ENCODE results near the gene ATXN1. TPM values are rescaled to one million over a fixed set of nuclear protein-coding genes. Genes with fewer than 3 reads are reported as not detected.
A peak's percentile ranks its signal among the peaks of the same experiment; 100 is the strongest.

ATXN1 gene
- polyA plus RNA-seq, 1 donor: 13.6 TPM

DNA sequence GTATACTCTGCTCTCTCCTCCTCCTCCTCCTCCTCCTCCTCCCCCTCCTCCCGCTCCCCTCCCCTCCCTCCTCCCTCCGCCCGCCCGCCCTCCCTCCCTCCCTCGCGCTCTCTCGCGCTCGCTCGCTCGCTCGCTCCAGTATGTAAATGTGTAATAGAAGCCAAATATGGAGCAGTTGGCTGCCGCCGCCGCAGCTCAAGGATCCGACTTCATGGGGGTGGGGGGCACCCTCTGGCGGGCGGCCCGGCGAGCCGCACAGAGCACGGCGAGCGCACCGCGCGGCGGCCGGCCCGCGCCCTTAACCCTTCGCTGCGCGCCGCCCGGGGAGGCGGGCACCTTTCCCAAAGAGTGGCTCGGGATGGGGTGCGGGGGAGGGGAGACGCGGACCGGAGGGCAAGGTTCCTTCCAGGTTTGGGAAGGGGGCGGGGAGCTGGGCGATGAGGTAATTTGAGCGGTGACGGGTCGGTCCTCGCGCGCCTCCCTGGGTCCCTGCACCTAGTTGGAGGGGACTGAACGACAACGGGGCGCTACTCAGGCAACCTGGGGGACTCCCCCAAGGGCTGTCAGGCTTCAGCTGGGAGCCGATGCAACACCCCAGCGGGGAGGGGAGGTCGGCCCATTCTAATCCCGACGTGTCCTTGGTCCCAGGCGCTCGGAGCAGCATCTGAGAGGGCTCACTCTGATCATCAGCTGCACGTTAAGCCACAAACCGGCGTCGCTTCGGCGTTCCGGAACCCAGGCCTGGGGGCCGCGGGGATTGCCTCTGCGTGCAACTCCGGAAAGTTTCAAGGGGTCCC is 409 bp upstream of the ATXN1 start:
- H3K4me3 ChIP-seq (ENCODE audit: low read length): peak overlapping the region; percentile 84
- H3K4me1 ChIP-seq (ENCODE audit: control insufficient read depth, insufficient read depth, low read length): peaks cover 7% of the 10 kb centered on the region
- peak; percentile 86 to 94 for DNase-seq
- H3K9me3 ChIP-seq (ENCODE audit: control insufficient read depth, low read depth, low read length): no peaks in the 10 kb centered on the region
- no CpG with 5 or more reads among the region's 71 CpGs for WGBS (ENCODE audit: insufficient coverage, low lambda C conversion rate)
- peak overlapping the region; percentile 95 for H3K27ac ChIP-seq (ENCODE audit: low read length)
- H3K27me3 ChIP-seq (ENCODE audit: control insufficient read depth, insufficient read depth, low read length): no peaks in the 10 kb centered on the region
- H3K36me3 ChIP-seq (ENCODE audit: control insufficient read depth, insufficient read depth, low read length): no peaks in the 10 kb centered on the region

GRCh38 chr6:16759646-16760515 is 1.4 kb downstream of the ATXN1 start:
- peak overlapping the region; percentile 92 for H3K27ac ChIP-seq (ENCODE audit: low read length)
- WGBS (ENCODE audit: insufficient coverage, low lambda C conversion rate): 0% methylated on average over 5 of the region's 87 CpGs
- no peaks in the 10 kb centered on the region for H3K9me3 ChIP-seq (ENCODE audit: control insufficient read depth, low read depth, low read length)
- peak; percentile 83 to 93 for DNase-seq
- peak overlapping the region; percentile 89 for H3K4me3 ChIP-seq (ENCODE audit: low read length)
- H3K4me1 ChIP-seq (ENCODE audit: control insufficient read depth, insufficient read depth, low read length): peaks cover 13% of the 10 kb centered on the region
- no peaks in the 10 kb centered on the region for H3K36me3 ChIP-seq (ENCODE audit: control insufficient read depth, insufficient read depth, low read length)
- no peaks in the 10 kb centered on the region for H3K27me3 ChIP-seq (ENCODE audit: control insufficient read depth, insufficient read depth, low read length)

DNA sequence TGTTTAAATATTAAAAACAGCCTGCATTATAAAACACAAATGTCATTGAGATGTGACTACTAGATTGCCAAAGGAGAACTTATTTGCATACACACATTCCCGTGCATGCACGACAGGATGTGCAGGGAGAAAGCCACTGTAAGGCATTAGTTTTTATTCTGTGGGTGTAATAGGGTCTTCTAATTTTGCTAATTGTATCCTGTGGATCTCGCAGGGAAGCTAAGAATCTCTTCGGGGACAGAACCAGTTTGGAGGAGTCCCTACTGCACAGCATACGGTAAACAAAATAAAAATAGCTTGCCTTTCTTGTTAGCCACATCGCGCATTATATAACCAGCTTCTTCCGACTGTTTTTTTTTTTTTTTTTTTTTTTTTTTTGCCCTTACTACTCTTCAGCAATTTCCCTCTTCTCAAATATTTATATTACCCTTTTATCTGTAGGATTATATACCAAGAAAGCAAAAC is 2.0 kb downstream of the ATXN1 start:
- H3K4me3 ChIP-seq (ENCODE audit: low read length): peak overlapping the region; percentile 89
- no peaks in the 10 kb centered on the region for H3K9me3 ChIP-seq (ENCODE audit: control insufficient read depth, low read depth, low read length)
- 3% methylated on average over 3 of the region's 8 CpGs for WGBS (ENCODE audit: insufficient coverage, low lambda C conversion rate)
- no peaks in the 10 kb centered on the region for H3K27me3 ChIP-seq (ENCODE audit: control insufficient read depth, insufficient read depth, low read length)
- peak overlapping the region; percentile 92 for H3K27ac ChIP-seq (ENCODE audit: low read length)
- peaks cover 19% of the 10 kb centered on the region for H3K4me1 ChIP-seq (ENCODE audit: control insufficient read depth, insufficient read depth, low read length)
- no peaks in the 10 kb centered on the region for H3K36me3 ChIP-seq (ENCODE audit: control insufficient read depth, insufficient read depth, low read length)
- peak in 1 of 2 donors; percentile 65 for DNase-seq

DNA sequence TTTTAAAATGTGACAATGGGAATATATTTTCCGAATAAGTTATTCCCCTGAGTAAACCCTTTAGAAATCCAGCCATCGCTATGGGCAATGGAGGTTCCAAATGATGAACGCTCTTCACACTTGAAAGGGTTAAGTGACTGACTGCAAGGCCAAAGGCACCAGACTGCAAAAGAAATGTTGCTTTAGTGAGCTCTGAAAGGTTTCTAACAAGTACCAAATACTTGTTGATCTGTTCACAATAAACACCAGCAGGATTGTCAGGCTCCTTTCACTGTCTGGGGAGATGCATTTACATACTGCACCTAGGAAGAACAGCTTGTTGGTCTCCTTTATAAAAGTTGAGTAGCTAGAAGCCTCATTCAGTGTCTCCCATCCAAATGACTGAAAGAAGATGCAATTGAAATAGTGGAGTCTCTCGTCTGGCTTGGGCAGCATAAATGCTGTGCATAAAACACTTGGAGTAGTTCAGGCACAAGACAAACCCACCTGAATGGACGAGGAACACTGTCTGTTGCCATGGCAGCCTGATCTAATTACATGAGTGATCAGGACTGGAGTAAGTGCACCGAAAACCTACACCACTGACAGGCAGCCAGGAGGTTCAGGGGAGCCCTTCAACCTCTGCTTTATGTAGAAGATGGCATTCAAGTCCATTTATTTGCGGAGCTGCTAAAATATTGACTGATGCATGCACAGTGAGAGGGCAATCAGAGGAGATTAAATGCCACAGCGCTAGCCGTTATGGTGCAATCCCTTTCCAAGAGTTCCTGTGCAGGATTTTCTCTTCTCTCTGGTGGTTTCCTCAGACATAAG is 2.9 kb downstream of the ATXN1 start:
- WGBS (ENCODE audit: insufficient coverage, low lambda C conversion rate): no CpG with 5 or more reads among the region's 9 CpGs
- peaks cover 22% of the 10 kb centered on the region for H3K4me1 ChIP-seq (ENCODE audit: control insufficient read depth, insufficient read depth, low read length)
- DNase-seq: no peak
- H3K27me3 ChIP-seq (ENCODE audit: control insufficient read depth, insufficient read depth, low read length): no peaks in the 10 kb centered on the region
- peak overlapping the region; percentile 89 for H3K4me3 ChIP-seq (ENCODE audit: low read length)
- H3K9me3 ChIP-seq (ENCODE audit: control insufficient read depth, low read depth, low read length): no peaks in the 10 kb centered on the region
- H3K27ac ChIP-seq (ENCODE audit: low read length): no peak overlapping the region
- H3K36me3 ChIP-seq (ENCODE audit: control insufficient read depth, insufficient read depth, low read length): no peaks in the 10 kb centered on the region

DNA sequence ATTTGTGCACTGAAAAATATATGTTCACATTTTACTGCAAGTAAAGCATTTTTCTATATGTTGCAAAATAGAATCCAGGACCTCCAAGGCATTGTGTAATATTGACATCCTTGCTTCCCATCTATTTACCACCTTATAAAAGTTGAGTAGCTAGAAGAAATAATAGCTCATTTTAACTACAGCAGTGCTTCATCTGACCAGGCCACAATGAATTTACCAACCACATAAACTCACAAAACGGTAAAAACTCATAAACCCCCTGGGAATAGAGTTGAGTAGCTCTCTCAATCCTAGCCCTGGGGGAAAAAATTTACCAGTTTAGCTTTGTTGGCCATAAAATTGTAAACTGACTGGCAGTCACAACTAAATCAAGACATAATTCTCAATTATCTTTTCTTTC is 3.9 kb downstream of the ATXN1 start:
- H3K4me3 ChIP-seq (ENCODE audit: low read length): no peak overlapping the region
- no CpG with 5 or more reads among the region's 1 CpG for WGBS (ENCODE audit: insufficient coverage, low lambda C conversion rate)
- H3K4me1 ChIP-seq (ENCODE audit: control insufficient read depth, insufficient read depth, low read length): peaks cover 33% of the 10 kb centered on the region
- no peaks in the 10 kb centered on the region for H3K27me3 ChIP-seq (ENCODE audit: control insufficient read depth, insufficient read depth, low read length)
- no peaks in the 10 kb centered on the region for H3K36me3 ChIP-seq (ENCODE audit: control insufficient read depth, insufficient read depth, low read length)
- no peak for DNase-seq
- H3K27ac ChIP-seq (ENCODE audit: low read length): no peak overlapping the region
- no peaks in the 10 kb centered on the region for H3K9me3 ChIP-seq (ENCODE audit: control insufficient read depth, low read depth, low read length)

- Histone ChIP-seq H3K27ac (ENCODE audit: low read length) (no peak overlapping the region), H3K36me3 (ENCODE audit: control insufficient read depth, insufficient read depth, low read length) (no peaks in the 10 kb centered on the region), H3K27me3 (ENCODE audit: control insufficient read depth, insufficient read depth, low read length) (no peaks in the 10 kb centered on the region), H3K4me3 (ENCODE audit: low read length) (no peak overlapping the region), H3K4me1 (ENCODE audit: control insufficient read depth, insufficient read depth, low read length) (peaks cover 38% of the 10 kb centered on the region), H3K9me3 (ENCODE audit: control insufficient read depth, low read depth, low read length) (no peaks in the 10 kb centered on the region)
- 79% methylated on average over 2 of the region's 5 CpGs for WGBS (ENCODE audit: insufficient coverage, low lambda C conversion rate)
- DNase-seq: no peak
These were observed 4.5 kb downstream of the ATXN1 start for GRCh38 chr6:16756660-16757255.

GRCh38 chr6:16755544-16755943 is 5.7 kb downstream of the ATXN1 start:
- Histone ChIP-seq H3K9me3 (ENCODE audit: control insufficient read depth, low read depth, low read length) (no peaks in the 10 kb centered on the region), H3K36me3 (ENCODE audit: control insufficient read depth, insufficient read depth, low read length) (no peaks in the 10 kb centered on the region), H3K4me3 (ENCODE audit: low read length) (no peak overlapping the region), H3K4me1 (ENCODE audit: control insufficient read depth, insufficient read depth, low read length) (peaks cover 46% of the 10 kb centered on the region), H3K27me3 (ENCODE audit: control insufficient read depth, insufficient read depth, low read length) (no peaks in the 10 kb centered on the region), H3K27ac (ENCODE audit: low read length) (peak overlapping the region; percentile 57)
- WGBS (ENCODE audit: insufficient coverage, low lambda C conversion rate): no CpG with 5 or more reads among the region's 3 CpGs
- no peak for DNase-seq

GRCh38 chr6:16754876-16755275 is 6.4 kb downstream of the ATXN1 start:
- Histone ChIP-seq H3K36me3 (ENCODE audit: control insufficient read depth, insufficient read depth, low read length) (peaks cover 2% of the 10 kb centered on the region), H3K27me3 (ENCODE audit: control insufficient read depth, insufficient read depth, low read length) (no peaks in the 10 kb centered on the region), H3K4me3 (ENCODE audit: low read length) (no peak overlapping the region), H3K9me3 (ENCODE audit: control insufficient read depth, low read depth, low read length) (no peaks in the 10 kb centered on the region), H3K27ac (ENCODE audit: low read length) (peak overlapping the region; percentile 74), H3K4me1 (ENCODE audit: control insufficient read depth, insufficient read depth, low read length) (peaks cover 49% of the 10 kb centered on the region)
- DNase-seq: peak; percentile 85 to 91

- H3K4me1 ChIP-seq (ENCODE audit: control insufficient read depth, insufficient read depth, low read length): peaks cover 49% of the 10 kb centered on the region
- no CpG with 5 or more reads among the region's 3 CpGs for WGBS (ENCODE audit: insufficient coverage, low lambda C conversion rate)
- peaks cover 5% of the 10 kb centered on the region for H3K36me3 ChIP-seq (ENCODE audit: control insufficient read depth, insufficient read depth, low read length)
- no peak overlapping the region for H3K4me3 ChIP-seq (ENCODE audit: low read length)
- H3K27me3 ChIP-seq (ENCODE audit: control insufficient read depth, insufficient read depth, low read length): no peaks in the 10 kb centered on the region
- no peak for DNase-seq
- peak overlapping the region; percentile 74 for H3K27ac ChIP-seq (ENCODE audit: low read length)
- H3K9me3 ChIP-seq (ENCODE audit: control insufficient read depth, low read depth, low read length): no peaks in the 10 kb centered on the region
These were observed 7.0 kb downstream of the ATXN1 start for GRCh38 chr6:16754274-16754673.

DNA sequence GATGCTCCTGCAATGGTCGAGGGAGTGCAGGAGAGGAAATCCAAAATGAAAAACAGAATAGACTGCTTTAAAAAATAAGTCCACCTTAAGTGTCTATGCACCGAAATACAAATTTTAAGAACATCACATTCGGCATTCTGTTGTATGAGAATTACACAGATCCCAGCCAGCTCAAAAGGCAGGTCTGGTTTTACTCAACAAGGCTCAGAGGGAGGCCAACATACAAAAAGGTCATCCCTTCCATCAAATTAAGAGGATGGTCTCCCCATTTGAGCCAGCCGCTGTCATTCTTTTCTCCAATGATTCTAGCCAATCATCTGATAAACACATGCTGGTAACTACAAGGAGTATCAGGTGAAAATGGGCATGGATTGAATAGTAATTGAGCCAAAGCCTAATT is 7.9 kb downstream of the ATXN1 start:
- peaks cover 5% of the 10 kb centered on the region for H3K36me3 ChIP-seq (ENCODE audit: control insufficient read depth, insufficient read depth, low read length)
- no peak overlapping the region for H3K27ac ChIP-seq (ENCODE audit: low read length)
- H3K4me3 ChIP-seq (ENCODE audit: low read length): no peak overlapping the region
- H3K27me3 ChIP-seq (ENCODE audit: control insufficient read depth, insufficient read depth, low read length): no peaks in the 10 kb centered on the region
- WGBS (ENCODE audit: insufficient coverage, low lambda C conversion rate): 87% methylated on average over 3 of the region's 4 CpGs
- H3K4me1 ChIP-seq (ENCODE audit: control insufficient read depth, insufficient read depth, low read length): peaks cover 46% of the 10 kb centered on the region
- no peak for DNase-seq
- no peaks in the 10 kb centered on the region for H3K9me3 ChIP-seq (ENCODE audit: control insufficient read depth, low read depth, low read length)

Measured in large intestine (tissue), 3 donors.